ENCODE data around the gene BCL10. TPM values are rescaled to one million over a fixed set of nuclear protein-coding genes. Genes with fewer than 3 reads are reported as not detected.

Gene BCL10
- total RNA-seq, 4 donors from 2014 or later = 15.3 to 31.9 (median 26.8) TPM

DNA sequence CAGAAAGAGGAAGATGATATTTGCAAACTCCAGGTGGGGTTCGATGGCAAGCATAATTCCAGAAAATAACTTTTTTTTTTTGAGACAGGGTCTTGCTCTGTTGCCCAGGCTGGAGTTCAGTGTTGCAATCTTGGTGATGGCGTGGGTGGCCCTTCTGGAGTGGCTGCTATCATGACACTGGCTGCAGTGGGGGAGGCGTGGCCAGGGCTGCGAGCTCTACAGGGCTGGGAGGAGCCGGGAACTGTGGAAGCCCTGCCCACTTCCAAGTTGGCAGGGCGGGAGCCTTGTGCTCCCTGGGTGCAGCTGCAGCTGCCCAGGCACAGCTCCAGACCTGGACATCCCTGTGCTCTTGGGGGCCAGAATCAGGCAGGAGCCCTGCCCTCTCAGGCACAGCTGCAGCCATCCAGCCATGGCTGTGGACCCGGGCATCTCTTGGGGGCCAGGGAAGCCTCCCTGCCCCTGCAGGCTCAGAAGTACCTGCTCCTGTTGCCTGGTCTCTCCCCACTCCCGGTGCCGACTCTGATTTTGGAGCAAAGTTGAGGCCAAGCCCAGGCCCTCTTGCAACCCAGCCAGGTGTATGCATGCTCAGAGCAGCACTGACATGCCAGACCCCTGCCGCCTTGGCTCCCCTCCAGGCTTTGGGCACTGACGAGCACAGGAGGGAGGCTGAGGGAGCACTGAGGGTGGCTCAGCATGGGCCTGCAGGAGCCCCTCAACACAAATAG is 7.2 kb upstream of the BCL10 start:
- Histone ChIP-seq H3K27ac (no peak overlapping the region), H3K27me3 (no peaks in the 10 kb centered on the region), H3K4me1 (no peaks in the 10 kb centered on the region), H3K36me3 (no peaks in the 10 kb centered on the region), H3K4me3 (no peak overlapping the region), H3K9me3 (no peaks in the 10 kb centered on the region)
- TF ChIP-seq POLR2A (IDR thresholded peaks at IDR 0.05) = no peak
- TF ChIP-seq, protein P1, sequence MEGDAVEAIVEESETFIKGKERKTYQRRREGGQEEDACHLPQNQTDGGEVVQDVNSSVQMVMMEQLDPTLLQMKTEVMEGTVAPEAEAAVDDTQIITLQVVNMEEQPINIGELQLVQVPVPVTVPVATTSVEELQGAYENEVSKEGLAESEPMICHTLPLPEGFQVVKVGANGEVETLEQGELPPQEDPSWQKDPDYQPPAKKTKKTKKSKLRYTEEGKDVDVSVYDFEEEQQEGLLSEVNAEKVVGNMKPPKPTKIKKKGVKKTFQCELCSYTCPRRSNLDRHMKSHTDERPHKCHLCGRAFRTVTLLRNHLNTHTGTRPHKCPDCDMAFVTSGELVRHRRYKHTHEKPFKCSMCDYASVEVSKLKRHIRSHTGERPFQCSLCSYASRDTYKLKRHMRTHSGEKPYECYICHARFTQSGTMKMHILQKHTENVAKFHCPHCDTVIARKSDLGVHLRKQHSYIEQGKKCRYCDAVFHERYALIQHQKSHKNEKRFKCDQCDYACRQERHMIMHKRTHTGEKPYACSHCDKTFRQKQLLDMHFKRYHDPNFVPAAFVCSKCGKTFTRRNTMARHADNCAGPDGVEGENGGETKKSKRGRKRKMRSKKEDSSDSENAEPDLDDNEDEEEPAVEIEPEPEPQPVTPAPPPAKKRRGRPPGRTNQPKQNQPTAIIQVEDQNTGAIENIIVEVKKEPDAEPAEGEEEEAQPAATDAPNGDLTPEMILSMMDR (IDR thresholded peaks at IDR 0.05) = no peak
- no peak for DNase-seq
- intact Hi-C loops (cut with DNase I; ENCODE audit: low total_unique reads) = no loop called here

DNA sequence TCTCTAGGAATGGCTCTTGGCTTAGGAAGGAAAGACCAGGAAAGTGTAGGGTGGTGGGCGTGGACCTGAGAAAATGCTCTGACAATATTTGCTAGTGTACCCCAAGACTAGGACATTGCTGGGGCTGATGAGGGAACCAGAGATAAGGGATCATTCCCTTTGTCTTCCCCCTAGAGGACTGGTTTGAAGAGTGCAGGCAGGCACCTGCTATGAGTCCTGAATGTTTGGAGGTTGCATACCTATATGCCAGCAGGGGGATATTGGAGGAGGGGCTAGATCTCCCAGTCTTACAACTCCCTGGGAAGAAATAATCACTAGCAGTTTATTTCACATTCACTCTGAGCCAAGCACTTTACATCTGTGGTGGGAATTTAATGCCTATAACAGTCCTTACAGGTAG is 6.0 kb upstream of the BCL10 start:
- DNase-seq = no peak
- H3K27me3 ChIP-seq = no peaks in the 10 kb centered on the region
- H3K27ac ChIP-seq = no peak overlapping the region
- no peak overlapping the region for H3K4me3 ChIP-seq
- no peaks in the 10 kb centered on the region for H3K36me3 ChIP-seq
- H3K9me3 ChIP-seq = no peaks in the 10 kb centered on the region
- TF ChIP-seq, protein P1 (IDR thresholded peaks at IDR 0.05) = no peak
- TF ChIP-seq POLR2A (IDR thresholded peaks at IDR 0.05) = no peak
- no peaks in the 10 kb centered on the region for H3K4me1 ChIP-seq
- intact Hi-C loops (cut with DNase I; ENCODE audit: low total_unique reads) = no loop called here

DNA sequence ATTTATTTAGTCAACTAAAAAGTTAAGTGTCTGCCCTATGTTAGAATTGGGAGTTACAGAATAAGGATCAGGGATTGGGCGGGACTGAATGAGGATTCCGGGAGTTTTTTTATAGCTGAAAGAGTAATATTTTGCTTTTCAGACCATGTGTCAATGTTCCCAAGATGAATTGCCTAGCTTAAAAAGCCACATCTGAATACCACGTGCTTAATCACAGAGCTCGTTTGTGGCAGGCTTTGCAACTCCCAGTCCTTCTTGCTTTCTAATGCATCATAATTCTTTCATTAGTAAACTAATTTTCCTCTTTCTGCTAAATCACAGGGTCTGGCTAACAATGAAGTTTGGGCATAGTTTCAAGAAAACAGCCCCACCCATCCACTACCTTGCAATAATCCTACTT is 4.2 kb upstream of the BCL10 start:
- no peaks in the 10 kb centered on the region for H3K27me3 ChIP-seq
- no peaks in the 10 kb centered on the region for H3K36me3 ChIP-seq
- DNase-seq = no peak
- H3K4me3 ChIP-seq = no peak overlapping the region
- intact Hi-C loops (cut with DNase I; ENCODE audit: low total_unique reads) = no loop called here
- no peak overlapping the region for H3K27ac ChIP-seq
- no peaks in the 10 kb centered on the region for H3K9me3 ChIP-seq
- H3K4me1 ChIP-seq = no peaks in the 10 kb centered on the region
- TF ChIP-seq POLR2A (IDR thresholded peaks at IDR 0.05) = no peak
- TF ChIP-seq, protein P1 (IDR thresholded peaks at IDR 0.05) = no peak

DNA sequence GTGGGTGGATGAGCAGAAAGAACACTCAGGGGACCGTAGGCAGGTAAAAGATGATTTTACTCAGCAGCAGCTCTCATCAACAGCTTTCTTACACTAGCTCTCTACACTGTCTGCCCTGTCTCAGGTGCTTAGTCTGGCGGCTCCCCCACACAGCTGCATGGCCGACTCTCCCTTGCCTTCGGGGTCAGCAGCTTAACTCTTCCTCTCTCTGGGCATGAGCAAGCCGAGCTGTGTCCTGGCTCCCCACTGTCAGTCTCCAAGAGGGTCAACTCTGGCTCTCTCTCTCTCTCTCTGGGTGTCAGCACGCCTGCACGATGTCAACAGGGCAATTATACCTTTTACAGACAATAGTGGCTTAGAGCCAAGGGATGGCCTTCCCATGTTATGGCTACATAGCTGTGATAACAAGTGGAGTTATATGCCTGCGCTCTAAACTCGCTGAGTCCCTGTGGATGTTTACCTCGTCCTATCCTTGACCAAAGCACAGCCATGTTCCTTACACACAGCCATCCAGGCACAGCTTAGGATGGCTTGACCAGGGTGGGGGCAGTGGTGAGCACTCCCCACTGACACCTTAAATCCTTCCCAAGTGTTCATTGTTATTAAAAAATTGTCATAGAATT is 3.1 kb upstream of the BCL10 start:
- Histone ChIP-seq H3K27ac (peak overlapping the region; percentile 75 to 77), H3K9me3 (no peaks in the 10 kb centered on the region), H3K4me3 (no peak overlapping the region), H3K4me1 (no peaks in the 10 kb centered on the region), H3K27me3 (no peaks in the 10 kb centered on the region), H3K36me3 (no peaks in the 10 kb centered on the region)
- DNase-seq = no peak
- no peak for TF ChIP-seq POLR2A (IDR thresholded peaks at IDR 0.05)
- TF ChIP-seq, protein P1 (IDR thresholded peaks at IDR 0.05) = no peak
- intact Hi-C loops (cut with DNase I; ENCODE audit: low total_unique reads) = no loop called here

DNA sequence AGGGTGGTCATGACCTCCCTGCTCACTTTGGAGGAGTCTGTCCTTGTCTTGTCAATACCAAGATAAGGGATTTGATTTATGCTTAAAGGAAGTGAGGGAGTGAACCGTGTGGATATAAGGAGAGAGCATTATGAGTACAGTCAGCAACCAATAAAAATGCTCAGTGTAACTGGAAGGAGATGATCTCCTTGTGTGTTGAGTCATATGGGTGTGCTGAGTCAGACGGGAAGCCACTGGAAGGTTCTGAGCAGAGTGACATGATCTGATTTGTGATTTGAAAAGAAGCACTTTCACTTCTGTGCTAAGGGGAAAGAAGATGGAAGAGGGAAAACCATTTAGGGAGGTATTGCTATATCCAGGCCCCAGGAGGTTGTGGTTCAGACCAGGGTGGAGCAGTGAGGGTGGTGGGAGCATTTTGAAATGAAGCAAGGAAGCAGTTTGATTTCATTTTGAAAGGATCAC is 2.5 kb upstream of the BCL10 start:
- Histone ChIP-seq H3K36me3 (no peaks in the 10 kb centered on the region), H3K27ac (peak overlapping the region; percentile 75 to 77), H3K9me3 (no peaks in the 10 kb centered on the region), H3K4me3 (no peak overlapping the region), H3K4me1 (no peaks in the 10 kb centered on the region), H3K27me3 (no peaks in the 10 kb centered on the region)
- intact Hi-C loops (cut with DNase I; ENCODE audit: low total_unique reads) = no loop called here
- DNase-seq = peak in 1 of 2 donors; percentile 63
- TF ChIP-seq POLR2A (IDR thresholded peaks at IDR 0.05) = peak in 1 of 2 donors; percentile 14
- TF ChIP-seq, protein P1 (IDR thresholded peaks at IDR 0.05) = no peak

All from uterus (tissue), 4 donors.